ENCODE data around the gene LLPH. TPM values are rescaled to one million over a fixed set of nuclear protein-coding genes. Genes with fewer than 3 reads are reported as not detected.

LLPH gene
- polyA plus RNA-seq, 1 experiment, result 25.7 TPM

DNA sequence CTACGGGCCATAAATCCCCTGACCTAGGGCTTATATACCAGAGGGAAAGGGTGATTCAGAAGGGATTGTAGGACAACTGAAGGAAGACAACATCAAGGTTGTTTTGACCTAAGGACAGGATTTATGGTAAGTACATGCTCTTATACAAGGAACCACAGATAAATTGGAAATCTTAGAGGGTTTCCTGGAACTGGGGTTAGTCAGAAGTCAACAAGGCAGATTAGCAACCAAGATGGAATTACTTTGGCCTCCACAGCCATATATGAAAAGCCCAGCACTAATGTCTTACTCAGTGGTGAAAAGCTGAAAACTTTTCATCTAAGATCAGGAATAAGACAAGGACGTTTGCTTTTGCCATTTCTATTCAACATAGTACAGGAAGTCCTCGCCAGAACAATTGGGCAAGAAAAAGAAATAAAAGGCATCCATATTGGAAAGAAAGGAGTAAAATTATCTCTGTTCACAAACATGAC lies 33.8 kb upstream of the LLPH start:
- Histone ChIP-seq H3K4me3 (ENCODE audit: low read depth, low read length) (no peak overlapping the region), H3K27me3 (ENCODE audit: control insufficient read depth, insufficient read depth, low read length) (no peaks in the 10 kb centered on the region), H3K27ac (ENCODE audit: low read depth, low read length) (no peak overlapping the region), H3K9me3 (ENCODE audit: control insufficient read depth, insufficient read depth, low read length) (peaks cover 15% of the 10 kb centered on the region)
- CTCF ChIA-PET, result no interaction called here
- POLR2A ChIA-PET, result no interaction called here
- DNase-seq (ENCODE audit: low read depth, low spot score), result no peak
- TF ChIP-seq, protein P1, sequence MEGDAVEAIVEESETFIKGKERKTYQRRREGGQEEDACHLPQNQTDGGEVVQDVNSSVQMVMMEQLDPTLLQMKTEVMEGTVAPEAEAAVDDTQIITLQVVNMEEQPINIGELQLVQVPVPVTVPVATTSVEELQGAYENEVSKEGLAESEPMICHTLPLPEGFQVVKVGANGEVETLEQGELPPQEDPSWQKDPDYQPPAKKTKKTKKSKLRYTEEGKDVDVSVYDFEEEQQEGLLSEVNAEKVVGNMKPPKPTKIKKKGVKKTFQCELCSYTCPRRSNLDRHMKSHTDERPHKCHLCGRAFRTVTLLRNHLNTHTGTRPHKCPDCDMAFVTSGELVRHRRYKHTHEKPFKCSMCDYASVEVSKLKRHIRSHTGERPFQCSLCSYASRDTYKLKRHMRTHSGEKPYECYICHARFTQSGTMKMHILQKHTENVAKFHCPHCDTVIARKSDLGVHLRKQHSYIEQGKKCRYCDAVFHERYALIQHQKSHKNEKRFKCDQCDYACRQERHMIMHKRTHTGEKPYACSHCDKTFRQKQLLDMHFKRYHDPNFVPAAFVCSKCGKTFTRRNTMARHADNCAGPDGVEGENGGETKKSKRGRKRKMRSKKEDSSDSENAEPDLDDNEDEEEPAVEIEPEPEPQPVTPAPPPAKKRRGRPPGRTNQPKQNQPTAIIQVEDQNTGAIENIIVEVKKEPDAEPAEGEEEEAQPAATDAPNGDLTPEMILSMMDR (IDR thresholded peaks at IDR 0.05; ENCODE audit: low read depth, low read length), result no peak

GRCh38 chr12:66163289-66163688 lies 32.7 kb upstream of the LLPH start:
- ChIA-PET CTCF (no interaction called here), POLR2A (no interaction called here)
- no peak for DNase-seq (ENCODE audit: low read depth, low spot score)
- TF ChIP-seq, protein P1 (IDR thresholded peaks at IDR 0.05; ENCODE audit: low read depth, low read length), result no peak
- Histone ChIP-seq H3K4me3 (ENCODE audit: low read depth, low read length) (no peak overlapping the region), H3K27ac (ENCODE audit: low read depth, low read length) (no peak overlapping the region), H3K9me3 (ENCODE audit: control insufficient read depth, insufficient read depth, low read length) (peaks cover 15% of the 10 kb centered on the region), H3K27me3 (ENCODE audit: control insufficient read depth, insufficient read depth, low read length) (no peaks in the 10 kb centered on the region)

DNA sequence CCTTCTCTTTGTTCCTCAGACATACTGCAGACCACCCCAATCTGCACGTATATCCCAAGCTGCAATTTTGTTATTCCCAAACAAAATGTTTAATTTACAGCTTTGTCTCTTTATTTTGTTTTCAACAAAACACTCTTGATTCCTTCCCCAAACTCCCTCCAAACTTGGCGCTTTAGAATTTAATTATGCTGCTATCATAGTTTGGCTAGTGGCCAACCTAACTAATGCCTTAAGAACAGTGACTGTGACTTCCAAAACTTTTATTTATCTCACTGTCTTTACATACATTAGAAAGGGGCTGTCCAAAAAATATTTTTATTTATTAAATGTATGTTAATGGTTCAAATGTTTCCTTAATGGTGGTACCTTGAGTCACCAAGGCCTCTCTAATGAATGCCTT lies 32.2 kb upstream of the LLPH start:
- Histone ChIP-seq H3K27me3 (ENCODE audit: control insufficient read depth, insufficient read depth, low read length) (no peaks in the 10 kb centered on the region), H3K9me3 (ENCODE audit: control insufficient read depth, insufficient read depth, low read length) (peaks cover 15% of the 10 kb centered on the region), H3K27ac (ENCODE audit: low read depth, low read length) (no peak overlapping the region), H3K4me3 (ENCODE audit: low read depth, low read length) (no peak overlapping the region)
- ChIA-PET CTCF (no interaction called here), POLR2A (no interaction called here)
- no peak for DNase-seq (ENCODE audit: low read depth, low spot score)
- TF ChIP-seq, protein P1 (IDR thresholded peaks at IDR 0.05; ENCODE audit: low read depth, low read length), result no peak

GRCh38 chr12:66160704-66161103 lies 30.2 kb upstream of the LLPH start:
- ChIA-PET POLR2A (interaction anchor here (1.7 kb wide), 1 partner anchor 9 kb away, joined by 4 read pairs; the partner anchor contains the start of gene TMBIM4), CTCF (interaction anchor here (0.6 kb wide), 2 partner anchors 9 to 728 kb away, joined by 3 read pairs; partner anchors contain the start of gene TMBIM4)
- H3K4me3 ChIP-seq (ENCODE audit: low read depth, low read length), result no peak overlapping the region
- no peaks in the 10 kb centered on the region for H3K27me3 ChIP-seq (ENCODE audit: control insufficient read depth, insufficient read depth, low read length)
- peaks cover 12% of the 10 kb centered on the region for H3K9me3 ChIP-seq (ENCODE audit: control insufficient read depth, insufficient read depth, low read length)
- H3K27ac ChIP-seq (ENCODE audit: low read depth, low read length), result no peak overlapping the region
- TF ChIP-seq, protein P1 (IDR thresholded peaks at IDR 0.05; ENCODE audit: low read depth, low read length), result no peak
- DNase-seq (ENCODE audit: low read depth, low spot score), result no peak

- no peak for DNase-seq (ENCODE audit: low read depth, low spot score)
- POLR2A ChIA-PET, result interaction anchor here (1.1 to 2.5 kb wide), 2 partner anchors 10 to 28 kb away, joined by 4 to 8 read pairs; partner anchors contain the start of genes LLPH and TMBIM4
- Histone ChIP-seq H3K4me3 (ENCODE audit: low read depth, low read length) (no peak overlapping the region), H3K9me3 (ENCODE audit: control insufficient read depth, insufficient read depth, low read length) (peaks cover 9% of the 10 kb centered on the region; the same call in 1 of the 2 replicates), H3K27ac (ENCODE audit: low read depth, low read length) (no peak overlapping the region), H3K27me3 (ENCODE audit: control insufficient read depth, insufficient read depth, low read length) (no peaks in the 10 kb centered on the region)
- TF ChIP-seq, protein P1 (IDR thresholded peaks at IDR 0.05; ENCODE audit: low read depth, low read length), result no peak
- CTCF ChIA-PET, result interaction anchor here (1.2 to 2.1 kb wide), 3 partner anchors 9 to 14 kb away, joined by 3 to 10 read pairs (median 8); partner anchors contain the start of gene TMBIM4
These were observed 28.6 kb upstream of the LLPH start for GRCh38 chr12:66159123-66159522.

Measured in AG04450 (cell line).